Stimulated activated CD8-positive, alpha-beta memory T cell treated with anti-CD3 and anti-CD28 coated beads, Interleukin-4, amount 100 ng/mL, for 24 hours (primary cell): ENCODE data around the gene LETMD1.
"Not testable (repeated sequence)": the region's sequence is repeated elsewhere in the genome, so short reads cannot be mapped to it uniquely, and the experiment has no call there.

Source experiments
- DNase-seq: peaks from one replicate; pipeline ENCODE4 v3.0.0-alpha.2; 2020; ENCODE audit warnings: low read depth

The LETMD1 gene

GRCh38 chr12:51077930-51078329 lies 29.8 kb downstream of the LETMD1 start:
- DNase-seq, result no peak

DNA sequence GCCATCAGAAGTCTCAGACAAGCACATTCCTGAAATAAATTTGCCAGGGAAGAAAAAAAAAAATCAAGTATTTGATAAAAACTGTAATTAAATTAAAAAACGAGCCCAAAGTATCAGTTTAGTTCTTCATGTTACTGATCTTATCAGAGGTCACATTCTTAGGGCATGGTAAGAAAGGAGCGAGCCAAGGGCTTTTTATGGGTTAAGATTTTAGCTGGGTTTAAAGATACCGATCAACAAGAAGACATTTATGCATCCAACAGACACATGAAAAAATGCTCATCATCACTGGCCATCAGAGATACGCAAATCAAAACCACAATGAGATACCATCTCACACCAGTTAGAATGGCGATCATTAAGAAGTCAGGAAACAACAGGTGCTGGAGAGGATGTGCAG lies 30.2 kb downstream of the LETMD1 start:
- DNase-seq, result not testable (repeated sequence)

- DNase-seq, result not testable (repeated sequence)
Measured at GRCh38 chr12:51078866-51079265, 30.7 kb downstream of the LETMD1 start.

- DNase-seq, result no peak
Measured at GRCh38 chr12:51080136-51080535, 32.0 kb downstream of the LETMD1 start.

GRCh38 chr12:51081421-51081820 lies 33.3 kb downstream of the LETMD1 start:
- DNase-seq, result no peak

DNA sequence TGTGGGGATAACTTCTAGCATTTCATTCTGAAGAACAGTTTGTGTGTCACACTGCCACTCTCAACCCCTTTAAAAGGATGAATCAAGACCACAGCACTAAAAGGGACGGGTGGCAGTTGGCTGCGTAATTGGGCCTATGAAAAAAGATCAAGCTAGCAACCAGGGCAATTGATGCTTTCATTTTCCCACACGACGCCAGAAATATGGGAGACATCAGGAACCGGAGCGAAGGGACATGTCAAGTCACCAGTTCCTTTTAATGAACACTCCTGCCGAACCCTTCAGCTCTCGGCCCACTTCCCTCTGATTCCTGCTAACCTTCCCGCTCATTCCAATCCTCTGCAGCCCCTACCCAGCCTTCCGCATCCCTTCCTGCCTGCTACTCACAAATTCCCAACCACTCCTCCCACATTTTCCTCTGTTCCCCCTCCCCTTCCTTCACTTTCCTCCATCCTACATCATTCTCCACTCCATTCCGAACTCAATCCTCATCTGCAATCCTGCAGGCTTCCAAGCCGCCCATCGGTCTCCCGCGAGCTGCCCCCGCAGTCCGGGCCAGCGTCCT lies 34.5 kb downstream of the LETMD1 start:
- no peak for DNase-seq

- DNase-seq, result peak; percentile 90
Measured at GRCh38 chr12:51083126-51083833, 35.2 kb downstream of the LETMD1 start, which contains the start of gene CSRNP2. TSS of gene CSRNP2 (minus strand) at chr12:51083596. CDS start at chr12:51076561, 7,035 bp downstream.

DNA sequence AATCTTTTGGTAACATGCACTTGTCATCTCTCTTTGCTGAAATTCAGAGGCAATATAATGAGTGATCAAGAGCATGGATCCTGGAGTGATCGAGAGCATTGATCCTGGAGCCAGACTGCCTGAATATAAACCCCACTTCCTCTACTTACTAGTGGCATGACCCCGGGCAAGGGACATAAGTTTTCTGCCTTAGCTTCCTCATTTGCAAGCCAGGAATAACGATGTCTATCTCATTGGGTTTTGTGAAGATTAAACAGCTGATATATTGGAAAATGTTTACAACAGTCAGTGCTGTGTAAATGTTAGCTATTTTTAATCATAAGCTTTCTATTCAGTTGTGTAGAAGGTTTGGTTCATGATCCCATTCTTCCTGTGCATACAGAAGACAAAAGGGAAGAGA lies 37.6 kb downstream of the LETMD1 start:
- no peak for DNase-seq

- no peak for DNase-seq
Measured at GRCh38 chr12:51086933-51087332, 38.8 kb downstream of the LETMD1 start.

DNA sequence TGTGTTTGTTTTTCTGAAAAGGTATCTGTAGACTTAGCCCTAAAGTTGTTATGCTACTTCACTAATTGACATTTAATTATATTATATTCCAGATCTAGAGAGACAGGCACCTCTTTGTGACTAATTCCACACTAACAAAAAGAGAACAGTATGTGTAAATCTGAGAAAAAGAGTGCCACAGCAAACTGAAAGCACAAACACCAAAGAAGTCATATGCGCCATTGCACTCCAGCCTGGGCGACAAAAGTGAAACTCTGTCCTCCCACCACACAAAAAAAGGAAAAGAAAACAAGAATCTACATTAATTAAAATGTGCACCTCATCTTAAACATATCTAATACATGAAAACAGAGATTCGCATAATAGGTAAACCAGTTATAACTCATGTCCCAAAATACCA lies 39.7 kb downstream of the LETMD1 start:
- no peak for DNase-seq

DNA sequence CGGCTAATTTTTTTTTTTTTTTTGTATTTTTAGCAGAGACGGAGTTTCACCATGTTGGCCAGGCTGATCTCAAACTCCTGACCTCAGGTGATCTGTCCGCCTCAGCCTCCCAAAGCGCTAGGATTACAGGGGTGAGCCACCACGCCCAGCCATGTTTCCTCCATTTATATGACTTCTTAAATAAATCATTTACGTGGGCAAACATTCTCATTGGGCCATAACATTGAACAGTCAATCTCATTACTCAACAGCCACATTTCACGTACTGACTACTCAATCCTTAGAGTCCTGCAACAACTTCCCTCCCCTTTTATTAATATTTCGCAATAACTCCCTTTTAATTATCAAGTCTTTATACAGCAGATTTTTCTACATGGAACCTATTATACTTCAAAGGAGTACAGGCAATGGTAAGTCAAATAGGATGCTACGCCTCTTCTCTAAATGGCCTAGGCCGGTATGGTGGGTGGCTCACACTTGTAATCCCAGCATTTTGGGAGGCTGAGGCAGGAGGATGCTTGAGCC lies 42.6 kb downstream of the LETMD1 start:
- DNase-seq, result no peak

GRCh38 chr12:51098611-51099010 lies 50.5 kb downstream of the LETMD1 start:
- DNase-seq, result no peak

GRCh38 chr12:51103977-51104376 lies 55.9 kb downstream of the LETMD1 start:
- no peak for DNase-seq

- DNase-seq, result no peak
Measured at GRCh38 chr12:51108136-51108535, 60.0 kb downstream of the LETMD1 start.
